GM19043 (cell line): ENCODE data around the gene ZDHHC7.

ENCODE experiments used
- ATAC-seq: cut with Tn5 transposase; IDR thresholded peaks from one replicate; pipeline ENCODE4 v1.9.1; 2021; ENCODE audit warnings: low read depth; ENCODE audit not compliant: unreplicated experiment

Gene ZDHHC7

GRCh38 chr16:84999857-85000480 is 11.4 kb downstream of the ZDHHC7 start:
- no peak for ATAC-seq

- ATAC-seq: no peak
Observed at GRCh38 chr16:84999200-84999599, 12.1 kb downstream of the ZDHHC7 start.

GRCh38 chr16:84996365-84996764 is 15.0 kb downstream of the ZDHHC7 start:
- no peak for ATAC-seq

- no peak for ATAC-seq
Observed at GRCh38 chr16:84995663-84996062, 15.7 kb downstream of the ZDHHC7 start.

GRCh38 chr16:84993926-84994325 is 17.4 kb downstream of the ZDHHC7 start:
- ATAC-seq: no peak

GRCh38 chr16:84992717-84993075 is 18.6 kb downstream of the ZDHHC7 start:
- ATAC-seq: no peak

GRCh38 chr16:84990782-84991181 is 20.6 kb downstream of the ZDHHC7 start:
- no peak for ATAC-seq

GRCh38 chr16:84989749-84990620 is 21.4 kb downstream of the ZDHHC7 start:
- ATAC-seq: no peak

- ATAC-seq: no peak
Observed at GRCh38 chr16:84988328-84989080, 22.8 kb downstream of the ZDHHC7 start.

- ATAC-seq: no peak
Observed at GRCh38 chr16:84986879-84987278, 24.5 kb downstream of the ZDHHC7 start.

- no peak for ATAC-seq
Observed at GRCh38 chr16:84986102-84986501, 25.2 kb downstream of the ZDHHC7 start.

- ATAC-seq: no peak
Observed at GRCh38 chr16:84985079-84986065, 26.0 kb downstream of the ZDHHC7 start.

GRCh38 chr16:84982434-84982833 is 28.9 kb downstream of the ZDHHC7 start:
- ATAC-seq: no peak

GRCh38 chr16:84979516-84979915 is 31.8 kb downstream of the ZDHHC7 start:
- no peak for ATAC-seq

- no peak for ATAC-seq
Observed at GRCh38 chr16:84976644-84977400, 34.5 kb downstream of the ZDHHC7 start.

- ATAC-seq: no peak
Observed at GRCh38 chr16:84975522-84975921, 35.8 kb downstream of the ZDHHC7 start.

- no peak for ATAC-seq
Observed at GRCh38 chr16:84975066-84975465, 36.3 kb downstream of the ZDHHC7 start.

GRCh38 chr16:84973776-84974523 is 37.4 kb downstream of the ZDHHC7 start:
- ATAC-seq: no peak

GRCh38 chr16:84973236-84973635 is 38.1 kb downstream of the ZDHHC7 start:
- ATAC-seq: no peak
